Upper lobe of right lung (tissue), 1 donor: Measurements from ENCODE around the gene WDR37. TPM values are rescaled to one million over a fixed set of nuclear protein-coding genes. Genes with fewer than 3 reads are reported as not detected.

ENCODE experiments used
- ATAC-seq: fragments of 200-7000 bp; cut with Tn5 transposase; one replicate; pipeline ENCODE4 v1.9.1; 2020; ENCODE audit warnings: mild to moderate bottlenecking, moderate library complexity
- DNase-seq: peaks from one replicate; pipeline ENCODE4 v3.0.0-alpha.2; 2020
- H3K27ac ChIP-seq: fragments of 200-600 bp; one replicate; pipeline ENCODE4 v1.8.0; 2022
- H3K27me3 ChIP-seq: fragments of 200-600 bp; one replicate; pipeline ENCODE4 v1.8.0; 2022; ENCODE audit warnings: mild to moderate bottlenecking
- H3K36me3 ChIP-seq: fragments of 200-600 bp; one replicate; pipeline ENCODE4 v1.8.0; 2022
- H3K4me1 ChIP-seq: fragments of 200-600 bp; one replicate; pipeline ENCODE4 v1.8.0; 2022
- H3K4me3 ChIP-seq: fragments of 200-600 bp; one replicate; pipeline ENCODE4 v1.8.0; 2022; ENCODE audit warnings: mild to moderate bottlenecking
- H3K9me3 ChIP-seq: fragments of 200-600 bp; one replicate; pipeline ENCODE4 v1.8.0; 2022
- CTCF ChIP-seq: fragments of 200-600 bp; IDR thresholded peaks from one replicate; pipeline ENCODE4 v1.8.0; 2022; ENCODE audit warnings: antibody characterized with exemption
- intact Hi-C: fragments of 100-400 bp; cut with DNase I; formaldehyde crosslinking; loops from one replicate; pipeline ENCODE4 v1.11.0; 2022
- total RNA-seq: library from RNA; stranded (reverse); fragmentation: NEBNext Ultra II Directional; extraction: Animal tissue kit (Norgen Biotek cat#: 25700); gene quantifications from one replicate; pipeline ENCODE4 v1.2.1, GENCODE V29; 2021
- donor health status: DM: no; HTN: yes; CAD: no; lungs with severe emphysema.

Gene WDR37
- total RNA-seq, 1 donor from 2014 or later, result 19.9 TPM

GRCh38 chr10:1137499-1138163 is 81.4 kb downstream of the WDR37 start:
- no peaks in the 10 kb centered on the region for H3K36me3 ChIP-seq

GRCh38 chr10:1138529-1138928 is 82.3 kb downstream of the WDR37 start:
- no peak overlapping the region for H3K4me3 ChIP-seq
- no peaks in the 10 kb centered on the region for H3K36me3 ChIP-seq
- no peak overlapping the region for H3K27ac ChIP-seq
- no peaks in the 10 kb centered on the region for H3K9me3 ChIP-seq
- no peak for ATAC-seq
- DNase-seq, result no peak
- no peaks in the 10 kb centered on the region for H3K4me1 ChIP-seq
- TF ChIP-seq CTCF, result no peak
- no peaks in the 10 kb centered on the region for H3K27me3 ChIP-seq
- intact Hi-C loops, result no loop called here

More at GRCh38 chr10:1137499-1138163, 81.4 kb downstream of the WDR37 start:
- no peaks in the 10 kb centered on the region for H3K4me1 ChIP-seq
- H3K4me3 ChIP-seq, result no peak overlapping the region
- no peak for DNase-seq
- H3K9me3 ChIP-seq, result no peaks in the 10 kb centered on the region
- intact Hi-C loops, result no loop called here
- TF ChIP-seq CTCF, result no peak
- ATAC-seq, result no peak
- no peak overlapping the region for H3K27ac ChIP-seq
- H3K27me3 ChIP-seq, result no peaks in the 10 kb centered on the region

- Histone ChIP-seq H3K27ac (no peak overlapping the region), H3K36me3 (no peaks in the 10 kb centered on the region), H3K4me1 (no peaks in the 10 kb centered on the region), H3K4me3 (no peak overlapping the region), H3K27me3 (no peaks in the 10 kb centered on the region), H3K9me3 (peaks cover 5% of the 10 kb centered on the region)
- no peak for ATAC-seq
- intact Hi-C loops, result no loop called here
- no peak for TF ChIP-seq CTCF
- no peak for DNase-seq
Measured at GRCh38 chr10:1141261-1141660, 85.1 kb downstream of the WDR37 start.

- H3K27me3 ChIP-seq, result no peaks in the 10 kb centered on the region
- ATAC-seq, result no peak
- H3K36me3 ChIP-seq, result no peaks in the 10 kb centered on the region
- no peak overlapping the region for H3K4me3 ChIP-seq
- no peak overlapping the region for H3K27ac ChIP-seq
- H3K9me3 ChIP-seq, result peaks cover 5% of the 10 kb centered on the region
- intact Hi-C loops, result no loop called here
- no peaks in the 10 kb centered on the region for H3K4me1 ChIP-seq
- DNase-seq, result no peak
- no peak for TF ChIP-seq CTCF
Measured at GRCh38 chr10:1141701-1142100, 85.5 kb downstream of the WDR37 start.

- no peak for TF ChIP-seq CTCF
- intact Hi-C loops, result no loop called here
Measured at GRCh38 chr10:1142596-1142995, 86.4 kb downstream of the WDR37 start.

GRCh38 chr10:1147810-1148209 is 91.6 kb downstream of the WDR37 start:
- intact Hi-C loops, result no loop called here
- Histone ChIP-seq H3K36me3 (no peaks in the 10 kb centered on the region), H3K9me3 (peaks cover 5% of the 10 kb centered on the region), H3K4me1 (no peaks in the 10 kb centered on the region), H3K27me3 (no peaks in the 10 kb centered on the region), H3K4me3 (no peak overlapping the region), H3K27ac (no peak overlapping the region)
- no peak for TF ChIP-seq CTCF
- ATAC-seq (no peak), DNase-seq (peak; percentile 34)

More at GRCh38 chr10:1142596-1142995, 86.4 kb downstream of the WDR37 start:
- H3K36me3 ChIP-seq, result no peaks in the 10 kb centered on the region
- no peaks in the 10 kb centered on the region for H3K27me3 ChIP-seq
- DNase-seq, result no peak
- H3K27ac ChIP-seq, result no peak overlapping the region
- H3K4me3 ChIP-seq, result no peak overlapping the region
- H3K4me1 ChIP-seq, result no peaks in the 10 kb centered on the region
- peaks cover 5% of the 10 kb centered on the region for H3K9me3 ChIP-seq
- ATAC-seq, result no peak
